ENCODE results near the gene CBFA2T3. TPM values are rescaled to one million over a fixed set of nuclear protein-coding genes. Genes with fewer than 3 reads are reported as not detected.
"Not testable (repeated sequence)": the region's sequence is repeated elsewhere in the genome, so short reads cannot be mapped to it uniquely, and the experiment has no call there.

CBFA2T3 gene
- total and polyA plus RNA-seq, 2 donors: 11.2 to 19.1 TPM

DNA sequence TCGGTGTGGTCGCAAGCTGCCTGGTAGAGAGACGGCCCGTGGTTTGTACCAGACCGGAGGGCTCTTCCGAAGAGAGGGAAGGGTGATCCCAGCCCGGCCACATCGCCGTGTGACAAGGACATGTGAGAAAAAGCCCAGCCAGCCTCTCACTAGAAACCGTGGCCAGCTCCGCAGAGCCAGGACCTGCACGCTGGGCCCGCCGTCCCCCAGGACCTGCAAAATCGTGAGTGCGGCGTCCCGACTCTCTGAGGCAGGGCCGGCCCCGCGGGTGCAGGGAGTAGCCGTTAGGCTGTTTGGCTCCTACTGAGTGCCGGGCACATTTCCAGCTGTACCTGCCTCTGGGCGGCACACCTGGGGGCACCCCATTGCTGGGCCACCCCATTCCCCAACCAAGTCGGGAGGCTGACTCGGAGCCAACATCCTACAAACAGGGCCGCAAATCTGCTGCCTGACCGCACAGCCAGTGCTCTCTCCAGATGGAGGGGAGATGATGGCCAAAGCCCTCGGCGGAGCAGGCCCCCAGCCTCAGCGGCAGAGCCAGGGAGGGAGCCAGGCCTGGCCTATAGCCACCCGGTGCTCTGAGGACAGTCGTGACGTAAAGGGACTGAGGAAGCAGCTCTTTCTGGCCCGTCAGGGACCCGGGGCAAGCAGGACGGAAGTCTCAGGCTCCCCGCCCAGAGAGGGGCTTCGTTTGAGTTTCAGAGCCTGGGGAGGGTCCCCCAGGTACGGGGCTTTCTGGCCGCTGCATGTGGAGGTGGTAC is 76.9 kb downstream of the CBFA2T3 start:
- Histone ChIP-seq H3K4me3 (ENCODE audit: low read length in 2 of 2) (no peak overlapping the region), H3K4me1 (ENCODE audit: control insufficient read depth in 2 of 2, insufficient read depth in 2 of 2, low read length in 2 of 2) (no peaks in the 10 kb centered on the region), H3K36me3 (ENCODE audit: control insufficient read depth in 2 of 2, insufficient read depth in 2 of 2, low read length in 1 of 2) (peaks cover 98 to 99% of the 10 kb centered on the region in 2 donors), H3K9me3 (ENCODE audit: control insufficient read depth in 2 of 2, insufficient read depth in 1 of 2, low read length in 1 of 2) (peaks cover 1 to 12% of the 10 kb centered on the region in 2 donors), H3K27ac (ENCODE audit: low read depth in 1 of 2, low read length in 1 of 2) (no peak overlapping the region), H3K27me3 (ENCODE audit: control insufficient read depth in 2 of 2, insufficient read depth in 1 of 2, low read length in 1 of 2) (no peaks in the 10 kb centered on the region)
- no peak for DNase-seq (ENCODE audit: low read depth in 6 of 9, low spot score in 9 of 9)
- WGBS: 95% methylated on average over 41 of the region's 41 CpGs

GRCh38 chr16:88897696-88898425 is 79.1 kb downstream of the CBFA2T3 start:
- peaks cover 95 to 97% of the 10 kb centered on the region in 2 donors for H3K36me3 ChIP-seq (ENCODE audit: control insufficient read depth in 2 of 2, insufficient read depth in 2 of 2, low read length in 1 of 2)
- 96% methylated on average over 34 of the region's 34 CpGs for WGBS
- H3K4me3 ChIP-seq (ENCODE audit: low read length in 2 of 2): no peak overlapping the region

DNA sequence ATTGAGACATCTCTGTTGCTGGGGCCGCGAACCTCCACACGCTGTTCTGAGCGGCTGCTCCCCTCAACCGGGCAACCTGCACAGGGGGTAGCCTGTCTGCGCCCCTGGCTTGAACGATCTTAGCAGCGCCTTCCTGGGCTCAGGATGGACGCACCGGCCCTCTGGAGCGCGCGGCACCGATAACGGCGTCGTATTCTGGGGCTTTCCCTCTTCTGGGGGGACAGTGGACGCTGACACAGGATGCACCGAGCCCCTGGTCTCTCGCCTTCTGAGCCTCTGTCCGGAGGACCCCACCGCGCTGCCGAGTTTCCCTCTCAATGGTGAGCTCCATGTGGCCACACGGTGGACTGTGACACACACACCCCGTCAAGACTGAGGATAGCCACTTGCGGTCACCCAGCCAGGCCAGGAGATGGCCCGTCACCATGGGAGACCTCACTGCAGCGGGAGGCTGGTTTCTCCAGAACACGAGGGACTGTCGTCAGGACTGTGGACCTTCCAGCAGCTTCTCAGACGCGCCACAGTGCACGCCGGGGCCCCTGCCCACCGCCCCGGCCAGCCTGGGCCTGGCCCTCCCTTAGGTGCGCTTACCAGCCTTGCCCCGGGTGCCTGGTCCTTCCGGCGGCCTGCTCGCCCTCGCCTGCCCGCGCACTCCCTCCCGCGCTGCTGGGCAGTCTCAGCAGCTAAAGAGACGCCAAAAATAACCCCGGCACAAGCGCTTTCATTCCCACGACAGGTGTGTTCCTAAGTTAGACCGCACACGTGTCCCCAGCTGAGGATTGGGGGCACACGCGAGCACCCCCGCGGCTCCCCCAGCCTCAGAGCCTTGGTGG is 80.6 kb downstream of the CBFA2T3 start:
- H3K9me3 ChIP-seq (ENCODE audit: control insufficient read depth in 2 of 2, insufficient read depth in 1 of 2, low read length in 1 of 2): peaks cover 11 to 40% of the 10 kb centered on the region in 2 donors
- no peak overlapping the region for H3K27ac ChIP-seq (ENCODE audit: low read depth in 1 of 2, low read length in 1 of 2)
- H3K36me3 ChIP-seq (ENCODE audit: control insufficient read depth in 2 of 2, insufficient read depth in 2 of 2, low read length in 1 of 2): peaks cover 95 to 97% of the 10 kb centered on the region in 2 donors
- H3K27me3 ChIP-seq (ENCODE audit: control insufficient read depth in 2 of 2, insufficient read depth in 1 of 2, low read length in 1 of 2): no peaks in the 10 kb centered on the region
- WGBS: 98% methylated on average over 57 of the region's 57 CpGs
- no peak overlapping the region for H3K4me3 ChIP-seq (ENCODE audit: low read length in 2 of 2)
- no peak for DNase-seq (ENCODE audit: low read depth in 6 of 9, low spot score in 9 of 9)
- H3K4me1 ChIP-seq (ENCODE audit: control insufficient read depth in 2 of 2, insufficient read depth in 2 of 2, low read length in 2 of 2): peaks cover 0 to 3% of the 10 kb centered on the region in 2 donors

More at GRCh38 chr16:88897696-88898425, 79.1 kb downstream of the CBFA2T3 start:
- no peak for DNase-seq (ENCODE audit: low read depth in 6 of 9, low spot score in 9 of 9)
- peaks cover 0 to 3% of the 10 kb centered on the region in 2 donors for H3K4me1 ChIP-seq (ENCODE audit: control insufficient read depth in 2 of 2, insufficient read depth in 2 of 2, low read length in 2 of 2)
- peaks cover 1 to 29% of the 10 kb centered on the region in 2 donors for H3K9me3 ChIP-seq (ENCODE audit: control insufficient read depth in 2 of 2, insufficient read depth in 1 of 2, low read length in 1 of 2)
- no peaks in the 10 kb centered on the region for H3K27me3 ChIP-seq (ENCODE audit: control insufficient read depth in 2 of 2, insufficient read depth in 1 of 2, low read length in 1 of 2)
- H3K27ac ChIP-seq (ENCODE audit: low read depth in 1 of 2, low read length in 1 of 2): no peak overlapping the region

GRCh38 chr16:88895335-88895734 is 81.7 kb downstream of the CBFA2T3 start:
- DNase-seq (ENCODE audit: low read depth in 6 of 9, low spot score in 9 of 9): no peak

GRCh38 chr16:88894681-88895300 is 82.2 kb downstream of the CBFA2T3 start:
- peaks cover 95 to 97% of the 10 kb centered on the region in 2 donors for H3K36me3 ChIP-seq (ENCODE audit: control insufficient read depth in 2 of 2, insufficient read depth in 2 of 2, low read length in 1 of 2)
- no peak for DNase-seq (ENCODE audit: low read depth in 6 of 9, low spot score in 9 of 9)

More at GRCh38 chr16:88895335-88895734, 81.7 kb downstream of the CBFA2T3 start:
- Histone ChIP-seq H3K9me3 (ENCODE audit: control insufficient read depth in 2 of 2, insufficient read depth in 1 of 2, low read length in 1 of 2) (peaks cover 20 to 51% of the 10 kb centered on the region in 2 donors), H3K36me3 (ENCODE audit: control insufficient read depth in 2 of 2, insufficient read depth in 2 of 2, low read length in 1 of 2) (peaks cover 95 to 97% of the 10 kb centered on the region in 2 donors), H3K4me3 (ENCODE audit: low read length in 2 of 2) (no peak overlapping the region), H3K4me1 (ENCODE audit: control insufficient read depth in 2 of 2, insufficient read depth in 2 of 2, low read length in 2 of 2) (peaks cover 0 to 3% of the 10 kb centered on the region in 2 donors), H3K27me3 (ENCODE audit: control insufficient read depth in 2 of 2, insufficient read depth in 1 of 2, low read length in 1 of 2) (no peaks in the 10 kb centered on the region), H3K27ac (ENCODE audit: low read depth in 1 of 2, low read length in 1 of 2) (no peak overlapping the region)
- WGBS: 97% methylated on average over 22 of the region's 22 CpGs

GRCh38 chr16:88894266-88894665 is 82.7 kb downstream of the CBFA2T3 start:
- H3K27ac ChIP-seq (ENCODE audit: low read depth in 1 of 2, low read length in 1 of 2); H3K27me3 ChIP-seq (ENCODE audit: control insufficient read depth in 2 of 2, insufficient read depth in 1 of 2, low read length in 1 of 2); DNase-seq (ENCODE audit: low read depth in 6 of 9, low spot score in 9 of 9); H3K4me1 ChIP-seq (ENCODE audit: control insufficient read depth in 2 of 2, insufficient read depth in 2 of 2, low read length in 2 of 2); H3K4me3 ChIP-seq (ENCODE audit: low read length in 2 of 2): not testable (repeated sequence)
- H3K9me3 ChIP-seq (ENCODE audit: control insufficient read depth in 2 of 2, insufficient read depth in 1 of 2, low read length in 1 of 2): peaks cover 24 to 62% of the 10 kb centered on the region in 2 donors
- H3K36me3 ChIP-seq (ENCODE audit: control insufficient read depth in 2 of 2, insufficient read depth in 2 of 2, low read length in 1 of 2): peaks cover 94 to 97% of the 10 kb centered on the region in 2 donors
- WGBS: 98% methylated on average over 4 of the region's 6 CpGs

More at GRCh38 chr16:88894681-88895300, 82.2 kb downstream of the CBFA2T3 start:
- Histone ChIP-seq H3K4me3 (ENCODE audit: low read length in 2 of 2) (no peak overlapping the region), H3K27ac (ENCODE audit: low read depth in 1 of 2, low read length in 1 of 2) (no peak overlapping the region), H3K9me3 (ENCODE audit: control insufficient read depth in 2 of 2, insufficient read depth in 1 of 2, low read length in 1 of 2) (peaks cover 24 to 57% of the 10 kb centered on the region in 2 donors), H3K4me1 (ENCODE audit: control insufficient read depth in 2 of 2, insufficient read depth in 2 of 2, low read length in 2 of 2) (peaks cover 0 to 3% of the 10 kb centered on the region in 2 donors), H3K27me3 (ENCODE audit: control insufficient read depth in 2 of 2, insufficient read depth in 1 of 2, low read length in 1 of 2) (no peaks in the 10 kb centered on the region)
- WGBS: 81% methylated on average over 21 of the region's 21 CpGs

DNA sequence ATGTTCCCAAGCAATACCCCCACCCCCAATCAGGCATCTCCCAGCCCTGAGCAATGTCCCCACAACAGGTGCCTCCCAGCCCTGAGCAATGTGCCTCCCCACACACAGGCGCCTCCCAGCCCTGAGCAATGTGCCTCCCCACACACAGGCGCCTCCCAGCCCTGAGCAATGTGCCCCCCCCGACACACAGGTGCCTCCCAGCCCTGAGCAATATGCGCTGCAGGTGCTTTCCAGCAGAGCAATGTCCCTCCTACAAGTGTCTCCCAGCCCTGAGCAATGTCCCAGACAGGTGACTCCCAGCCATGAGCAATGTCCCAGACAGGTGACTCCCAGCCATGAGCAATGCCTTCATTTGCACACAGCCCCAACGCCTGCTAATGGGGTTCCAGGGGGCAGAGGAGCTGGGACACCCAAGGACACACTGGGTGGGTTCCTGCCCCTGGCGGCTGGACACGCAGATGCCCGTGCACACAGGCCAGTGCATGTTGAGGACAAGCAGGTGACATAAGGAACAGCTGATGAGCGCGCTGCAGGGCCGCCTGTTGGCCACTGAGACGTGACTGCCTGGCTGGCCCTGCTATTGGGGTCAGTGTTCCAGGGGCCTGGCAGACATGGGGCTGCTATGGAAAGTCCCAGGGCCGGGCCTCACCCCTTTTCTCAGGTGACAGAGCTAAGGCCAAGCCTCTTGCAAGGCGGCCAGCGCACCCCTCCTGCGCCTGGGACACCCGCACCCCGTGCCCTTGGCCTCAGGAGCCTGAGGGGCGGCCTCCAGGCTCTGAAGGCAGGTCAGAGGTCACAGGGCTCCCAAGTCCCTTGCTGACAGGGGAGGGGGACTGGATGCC is 83.7 kb downstream of the CBFA2T3 start:
- 96% methylated on average over 19 of the region's 19 CpGs for WGBS
- H3K36me3 ChIP-seq (ENCODE audit: control insufficient read depth in 2 of 2, insufficient read depth in 2 of 2, low read length in 1 of 2): peaks cover 90 to 95% of the 10 kb centered on the region in 2 donors

GRCh38 chr16:88892065-88892464 is 84.9 kb downstream of the CBFA2T3 start:
- no peak for DNase-seq (ENCODE audit: low read depth in 6 of 9, low spot score in 9 of 9)
- peaks cover 24 to 67% of the 10 kb centered on the region in 2 donors for H3K9me3 ChIP-seq (ENCODE audit: control insufficient read depth in 2 of 2, insufficient read depth in 1 of 2, low read length in 1 of 2)
- 96% methylated on average over 20 of the region's 20 CpGs for WGBS
- H3K27ac ChIP-seq (ENCODE audit: low read depth in 1 of 2, low read length in 1 of 2): no peak overlapping the region
- H3K4me3 ChIP-seq (ENCODE audit: low read length in 2 of 2): no peak overlapping the region
- peaks cover 89 to 93% of the 10 kb centered on the region in 2 donors for H3K36me3 ChIP-seq (ENCODE audit: control insufficient read depth in 2 of 2, insufficient read depth in 2 of 2, low read length in 1 of 2)
- peaks cover 0 to 3% of the 10 kb centered on the region in 2 donors for H3K4me1 ChIP-seq (ENCODE audit: control insufficient read depth in 2 of 2, insufficient read depth in 2 of 2, low read length in 2 of 2)
- H3K27me3 ChIP-seq (ENCODE audit: control insufficient read depth in 2 of 2, insufficient read depth in 1 of 2, low read length in 1 of 2): no peaks in the 10 kb centered on the region

More for the DNA sequence above, 83.7 kb downstream of the CBFA2T3 start:
- DNase-seq (ENCODE audit: low read depth in 6 of 9, low spot score in 9 of 9): no peak
- peaks cover 0 to 3% of the 10 kb centered on the region in 2 donors for H3K4me1 ChIP-seq (ENCODE audit: control insufficient read depth in 2 of 2, insufficient read depth in 2 of 2, low read length in 2 of 2)
- H3K27ac ChIP-seq (ENCODE audit: low read depth in 1 of 2, low read length in 1 of 2): no peak overlapping the region
- H3K9me3 ChIP-seq (ENCODE audit: control insufficient read depth in 2 of 2, insufficient read depth in 1 of 2, low read length in 1 of 2): peaks cover 24 to 67% of the 10 kb centered on the region in 2 donors
- no peaks in the 10 kb centered on the region for H3K27me3 ChIP-seq (ENCODE audit: control insufficient read depth in 2 of 2, insufficient read depth in 1 of 2, low read length in 1 of 2)
- H3K4me3 ChIP-seq (ENCODE audit: low read length in 2 of 2): no peak overlapping the region

All from thymus (tissue), 11 donors.